Activated T-helper 1 cell treated with anti-CD3 and anti-CD28 coated beads, Interleukin-2, amount 50 U/mL, for 16 hours (primary cell): ENCODE data around the gene SERP2.

Experiments
- DNase-seq, 2 donors: peaks; one replicate each; pipeline ENCODE4 v3.0.0-alpha.2; 2020; ENCODE audit warnings: low read depth in 1 of 2, low spot score in 1 of 2

The SERP2 gene

GRCh38 chr13:44409595-44409994 is 36.0 kb downstream of the SERP2 start:
- DNase-seq: no peak

DNA sequence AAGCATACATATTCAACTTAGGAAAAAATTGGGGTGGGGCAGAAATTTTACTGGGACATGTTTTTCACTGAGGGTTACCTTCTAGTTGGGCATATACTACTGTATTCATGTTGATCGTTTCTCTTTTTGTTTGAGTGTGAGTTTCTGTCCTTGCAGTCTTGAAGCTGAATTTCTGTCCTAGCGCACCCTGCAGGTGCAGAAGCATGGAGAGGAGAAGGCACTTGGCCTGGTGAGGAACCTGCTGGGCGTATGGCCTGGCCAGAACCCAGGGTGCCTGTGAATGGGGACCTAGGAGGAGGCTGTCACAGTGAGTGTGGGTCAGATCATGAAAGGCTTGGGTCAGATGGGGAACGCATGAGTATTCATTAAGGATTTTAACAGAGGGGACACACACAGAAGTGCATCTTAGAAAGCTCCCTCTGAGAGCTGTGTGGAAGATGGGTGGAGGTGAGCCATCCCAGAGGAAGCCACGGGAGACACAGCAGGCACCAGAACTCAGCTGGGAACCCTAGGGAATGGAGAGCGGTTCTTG is 36.8 kb downstream of the SERP2 start:
- DNase-seq: no peak

- DNase-seq: no peak
Observed at GRCh38 chr13:44411841-44412240, 38.2 kb downstream of the SERP2 start.

- no peak for DNase-seq
Observed at GRCh38 chr13:44412346-44412935, 38.8 kb downstream of the SERP2 start.

GRCh38 chr13:44413095-44413494 is 39.5 kb downstream of the SERP2 start:
- no peak for DNase-seq

- no peak for DNase-seq
Observed at GRCh38 chr13:44414716-44415115, 41.1 kb downstream of the SERP2 start.

DNA sequence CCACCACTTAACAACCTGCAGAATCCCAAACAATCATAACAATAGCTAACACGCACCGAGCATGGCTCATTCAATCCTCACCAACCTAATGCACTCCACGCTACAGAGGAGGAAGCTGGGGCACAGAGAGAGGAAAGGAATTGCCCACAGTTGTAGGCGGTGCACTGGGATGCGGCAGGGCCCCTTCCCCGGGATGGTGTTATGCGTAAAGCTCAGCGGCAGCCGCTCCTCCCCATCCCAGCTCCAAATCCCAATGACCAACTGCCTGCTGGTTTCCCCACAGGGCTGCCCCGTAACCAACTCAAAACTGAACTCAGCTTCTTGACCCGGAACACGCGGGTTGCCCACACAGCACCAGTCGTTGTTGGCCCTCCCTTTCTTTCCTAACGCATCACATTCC is 42.2 kb downstream of the SERP2 start:
- no peak for DNase-seq

DNA sequence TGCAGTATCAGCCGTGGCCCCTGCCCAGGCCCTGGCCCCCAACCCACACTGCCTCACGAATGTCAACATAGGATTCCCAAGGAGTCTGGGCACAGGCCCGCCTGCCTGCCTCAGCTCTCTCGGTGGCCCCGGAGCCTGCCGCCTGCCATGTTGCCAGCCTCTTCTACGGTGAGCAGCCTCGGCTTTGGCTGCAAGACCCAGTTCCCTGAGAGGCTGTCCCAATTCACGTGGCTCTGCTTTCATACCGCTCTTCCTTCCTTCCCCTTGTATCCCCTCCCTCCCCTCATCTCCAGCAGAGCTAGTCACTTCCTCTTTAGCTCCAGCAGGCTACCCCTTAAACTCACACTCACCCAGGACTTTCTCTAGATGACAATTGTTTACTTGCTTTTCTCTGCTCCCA is 42.7 kb downstream of the SERP2 start:
- no peak for DNase-seq

DNA sequence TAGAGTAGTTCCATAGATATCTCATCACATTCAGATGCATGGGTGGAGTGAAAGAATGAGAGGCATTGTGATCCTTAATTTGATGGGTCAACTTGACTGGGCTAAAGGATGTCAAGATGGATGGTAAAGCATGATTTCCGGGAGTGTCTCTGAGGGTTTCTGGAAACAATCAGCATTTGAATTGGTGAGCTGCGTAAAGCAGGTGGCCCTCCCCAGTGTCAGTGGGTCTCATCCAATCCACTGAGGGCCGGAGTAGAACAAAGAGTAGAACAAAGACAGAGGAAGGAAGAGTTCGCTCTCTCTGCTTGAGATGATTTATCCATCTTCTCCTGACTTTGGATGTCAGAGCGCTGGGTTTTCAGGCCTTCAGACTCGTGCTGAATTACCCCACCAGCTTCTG is 43.1 kb downstream of the SERP2 start:
- DNase-seq: no peak

DNA sequence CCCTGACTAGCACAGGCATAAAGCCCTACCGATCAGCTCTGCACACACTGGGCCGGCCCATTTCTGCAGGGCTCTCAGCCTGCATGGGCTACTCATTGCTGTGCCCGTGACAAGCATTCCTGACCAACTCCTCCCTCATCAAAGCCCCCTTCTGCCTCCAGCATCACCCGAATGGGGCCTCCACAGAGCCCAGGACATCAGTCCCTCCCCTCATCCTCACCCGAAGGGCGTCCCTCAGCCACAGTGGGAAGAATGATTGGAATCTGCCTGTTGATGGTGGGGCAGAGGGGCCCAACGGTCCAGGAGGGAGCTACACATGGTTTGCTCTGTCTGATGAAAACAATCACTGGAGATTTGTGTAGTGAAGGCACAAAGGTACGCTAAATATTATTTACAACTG is 43.8 kb downstream of the SERP2 start:
- DNase-seq: no peak

DNA sequence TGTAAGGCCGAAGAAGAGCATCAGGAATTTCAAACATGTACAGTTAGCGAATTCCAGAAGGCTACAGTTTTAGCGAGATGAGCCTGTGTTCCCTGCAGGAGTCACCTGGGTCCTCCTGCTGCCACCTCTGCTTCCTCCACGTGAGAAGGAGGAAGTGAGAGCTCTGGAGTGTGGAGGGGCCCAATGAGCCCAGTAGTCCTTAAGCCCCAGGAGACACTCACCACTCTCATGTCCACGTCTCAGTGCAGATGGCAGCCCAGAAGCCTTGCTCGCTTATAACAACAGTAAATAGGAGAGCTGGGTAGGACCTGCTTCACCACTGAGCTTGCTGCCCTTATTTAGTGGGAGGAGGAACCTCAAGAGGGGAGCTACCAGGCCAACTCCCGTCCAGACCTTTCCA is 44.3 kb downstream of the SERP2 start:
- DNase-seq: no peak

GRCh38 chr13:44420376-44421220 is 47.0 kb downstream of the SERP2 start:
- DNase-seq: no peak

- no peak for DNase-seq
Observed at GRCh38 chr13:44421853-44422525, 48.4 kb downstream of the SERP2 start.

DNA sequence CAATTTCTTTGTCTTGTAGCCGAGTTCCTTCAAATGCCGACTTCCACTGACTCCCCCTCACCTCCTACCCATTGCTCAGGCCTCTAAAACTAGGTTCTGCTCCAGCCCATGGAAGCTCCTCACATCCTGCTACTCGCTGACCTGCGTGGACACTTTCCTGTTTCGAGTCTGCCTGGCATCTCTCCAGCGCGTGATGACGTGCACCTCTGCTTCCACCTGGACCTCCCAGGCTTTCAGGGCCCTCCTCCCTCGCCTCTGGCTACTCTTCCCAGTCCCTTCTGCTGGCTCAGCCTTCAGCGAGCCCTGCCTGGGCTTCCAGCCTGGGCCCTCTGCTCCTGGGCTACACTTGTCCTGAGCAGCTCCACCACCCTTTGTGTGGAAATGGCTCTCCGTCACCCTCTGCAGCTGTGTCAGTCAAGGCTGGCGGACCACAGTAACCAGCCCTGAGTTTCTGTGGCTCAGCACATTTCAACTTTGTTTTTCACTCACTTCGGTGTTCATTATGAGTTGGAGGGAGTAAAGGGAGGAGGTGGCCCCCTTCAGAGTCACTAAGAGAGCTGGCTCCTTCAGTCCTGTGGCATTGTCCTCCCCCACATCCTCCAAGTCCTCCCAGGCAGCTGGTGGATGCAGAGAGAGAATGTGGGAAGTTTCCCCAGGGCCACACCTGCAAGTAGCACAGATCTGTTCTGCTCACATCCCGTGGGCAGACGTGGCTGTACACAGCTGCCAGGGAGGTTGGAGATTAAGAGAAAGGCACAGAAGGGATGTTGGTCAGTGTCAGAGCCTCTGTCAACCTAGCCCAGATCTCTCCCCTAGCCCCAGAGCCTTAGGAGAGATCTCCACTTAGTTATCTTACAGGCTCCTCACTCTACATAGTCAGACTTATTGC is 49.4 kb downstream of the SERP2 start:
- no peak for DNase-seq

DNA sequence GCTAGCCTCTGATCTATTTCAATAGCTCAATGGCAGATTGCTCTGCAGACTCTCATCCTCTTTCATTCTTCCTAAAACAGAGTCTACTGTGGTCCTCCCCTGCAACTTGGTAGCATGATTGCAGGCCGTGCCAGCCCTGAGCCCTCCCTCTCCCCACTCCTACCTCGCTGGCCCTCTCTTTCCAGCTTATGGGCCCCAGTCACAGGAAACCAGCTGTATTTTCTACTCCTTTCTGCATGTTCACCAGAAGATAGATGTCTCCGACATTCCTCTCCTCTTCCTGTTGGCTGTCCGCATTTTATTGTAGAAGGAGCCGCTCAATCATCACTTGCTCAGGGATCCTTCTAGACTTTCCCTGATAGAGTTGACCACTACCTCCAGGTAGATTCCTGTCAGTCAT is 50.2 kb downstream of the SERP2 start:
- DNase-seq: no peak

GRCh38 chr13:44425041-44425814 is 51.6 kb downstream of the SERP2 start:
- no peak for DNase-seq

GRCh38 chr13:44425815-44426078 is 52.1 kb downstream of the SERP2 start:
- no peak for DNase-seq

GRCh38 chr13:44426461-44426860 is 52.8 kb downstream of the SERP2 start:
- no peak for DNase-seq

- no peak for DNase-seq
Observed at GRCh38 chr13:44429311-44429710, 55.7 kb downstream of the SERP2 start.

- DNase-seq: no peak
Observed at GRCh38 chr13:44431150-44431549, 57.5 kb downstream of the SERP2 start.

- DNase-seq: no peak
Observed at GRCh38 chr13:44432650-44433049, 59.0 kb downstream of the SERP2 start.
